ENCODE measurements around the gene ZNF629.

Gene ZNF629

DNA sequence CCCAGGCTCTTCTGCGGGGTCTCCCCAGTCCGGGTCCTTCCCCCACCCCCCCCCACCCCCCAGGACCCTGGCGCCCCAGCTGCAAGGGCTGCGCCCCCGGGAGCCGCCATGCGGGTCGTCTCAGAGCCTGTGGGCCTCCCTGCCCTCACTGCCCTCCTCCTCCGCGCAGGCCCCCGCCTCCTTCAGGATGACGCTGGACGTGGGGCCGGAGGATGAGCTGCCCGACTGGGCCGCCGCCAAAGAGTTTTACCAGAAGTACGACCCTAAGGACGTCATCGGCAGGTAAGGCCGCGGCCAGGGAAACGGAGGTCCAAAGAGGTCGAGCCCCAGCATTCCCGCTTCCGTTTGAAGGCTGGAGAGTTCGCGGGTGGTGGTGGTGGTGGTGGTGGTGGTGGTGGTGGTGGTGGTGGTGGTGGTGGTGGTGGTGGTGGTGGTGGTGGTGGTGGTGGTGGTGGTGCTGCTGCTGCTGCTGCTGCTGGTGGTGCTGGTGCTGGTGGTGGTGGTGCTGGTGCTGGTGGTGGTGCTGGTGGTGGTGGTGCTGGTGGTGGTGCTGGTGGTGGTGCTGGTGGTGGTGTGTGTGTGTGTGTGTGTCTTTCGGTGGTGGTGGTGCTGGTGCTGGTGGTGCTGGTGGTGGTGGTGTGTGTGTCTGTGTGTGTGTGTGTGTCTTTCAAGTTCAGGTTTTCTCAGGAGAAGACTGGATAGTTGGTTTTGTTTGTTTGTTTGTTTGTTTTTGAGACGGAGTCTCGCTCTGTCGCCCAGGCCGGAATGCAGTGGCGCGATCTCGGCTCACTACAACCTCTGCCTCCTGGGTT, 38.2 kb downstream of the ZNF629 start:
- ATAC-seq = peak; percentile 72
- TF ChIP-seq ZNF8 (CRISPR knock-in tag; IDR thresholded peaks at IDR 0.05) = no peak
- TF ChIP-seq, protein P1, sequence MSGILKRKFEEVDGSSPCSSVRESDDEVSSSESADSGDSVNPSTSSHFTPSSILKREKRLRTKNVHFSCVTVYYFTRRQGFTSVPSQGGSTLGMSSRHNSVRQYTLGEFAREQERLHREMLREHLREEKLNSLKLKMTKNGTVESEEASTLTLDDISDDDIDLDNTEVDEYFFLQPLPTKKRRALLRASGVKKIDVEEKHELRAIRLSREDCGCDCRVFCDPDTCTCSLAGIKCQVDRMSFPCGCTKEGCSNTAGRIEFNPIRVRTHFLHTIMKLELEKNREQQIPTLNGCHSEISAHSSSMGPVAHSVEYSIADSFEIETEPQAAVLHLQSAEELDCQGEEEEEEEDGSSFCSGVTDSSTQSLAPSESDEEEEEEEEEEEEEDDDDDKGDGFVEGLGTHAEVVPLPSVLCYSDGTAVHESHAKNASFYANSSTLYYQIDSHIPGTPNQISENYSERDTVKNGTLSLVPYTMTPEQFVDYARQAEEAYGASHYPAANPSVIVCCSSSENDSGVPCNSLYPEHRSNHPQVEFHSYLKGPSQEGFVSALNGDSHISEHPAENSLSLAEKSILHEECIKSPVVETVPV (CRISPR knock-in tag; IDR thresholded peaks at IDR 0.05) = no peak
- TF ChIP-seq ZFP30 (CRISPR knock-in tag; IDR thresholded peaks at IDR 0.05) = no peak
- no peak for TF ChIP-seq ZNF70 (CRISPR knock-in tag; IDR thresholded peaks at IDR 0.05)
- TF ChIP-seq ISL1 (CRISPR knock-in tag; IDR thresholded peaks at IDR 0.05) = no peak
- TF ChIP-seq CSDC2 (CRISPR knock-in tag; IDR thresholded peaks at IDR 0.05) = no peak

DNA sequence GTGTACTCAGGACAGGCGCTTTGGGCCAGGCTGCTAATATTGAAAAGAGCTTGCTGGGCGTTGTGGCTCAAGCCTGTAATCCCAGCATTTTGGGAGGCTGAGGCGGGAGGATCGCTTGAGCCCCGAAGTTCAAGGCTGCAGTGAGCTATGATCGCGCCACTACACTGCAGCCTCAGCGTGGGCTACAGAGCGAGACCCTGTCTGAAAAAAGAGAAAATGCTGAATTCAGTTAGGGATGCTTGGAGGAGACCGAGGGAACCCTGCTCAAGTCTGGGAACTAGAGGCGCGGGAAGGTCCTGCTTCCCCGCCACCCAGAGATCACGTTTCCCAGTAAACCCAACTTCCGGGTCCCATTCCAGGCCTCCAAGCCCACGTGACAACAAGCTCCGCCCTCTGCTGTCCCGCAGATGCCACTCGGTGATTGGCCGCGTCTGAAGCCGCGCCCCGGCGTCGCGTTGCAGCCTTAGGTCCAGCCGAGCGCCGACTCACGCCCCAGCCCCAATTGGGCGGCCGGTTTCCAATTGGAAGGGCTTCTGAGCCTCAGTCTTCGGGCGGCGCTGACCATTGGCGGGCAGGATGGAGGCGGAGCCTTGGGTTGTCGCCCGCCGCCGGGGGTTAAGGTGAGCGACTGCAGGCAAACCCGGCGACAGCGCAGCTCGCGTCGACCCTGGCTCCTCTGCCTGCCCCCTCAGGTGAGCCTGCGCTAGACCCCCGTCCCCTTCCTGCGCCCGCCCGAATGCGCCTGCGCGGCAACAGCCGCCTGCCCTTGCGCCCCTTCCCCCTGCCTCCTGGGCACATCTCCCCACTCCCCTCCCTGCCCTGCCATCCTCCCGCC, 39.0 kb downstream of the ZNF629 start, which contains the start of gene PHKG2:
Gene PHKG2, plus strand, starts transcription at position 627 of the 835 bp plus-strand sequence. CDS start 396 bp downstream, outside the sequence.
- TF ChIP-seq ZNF70 (CRISPR knock-in tag; IDR thresholded peaks at IDR 0.05) = no peak
- 0 out of 2 replicates have a peak, but pooled peaks have one; percentile 25 for TF ChIP-seq GLIS3 (CRISPR knock-in tag; IDR thresholded peaks at IDR 0.05)
- no peak for TF ChIP-seq CSDC2 (CRISPR knock-in tag; IDR thresholded peaks at IDR 0.05)
- TF ChIP-seq, protein P2, sequence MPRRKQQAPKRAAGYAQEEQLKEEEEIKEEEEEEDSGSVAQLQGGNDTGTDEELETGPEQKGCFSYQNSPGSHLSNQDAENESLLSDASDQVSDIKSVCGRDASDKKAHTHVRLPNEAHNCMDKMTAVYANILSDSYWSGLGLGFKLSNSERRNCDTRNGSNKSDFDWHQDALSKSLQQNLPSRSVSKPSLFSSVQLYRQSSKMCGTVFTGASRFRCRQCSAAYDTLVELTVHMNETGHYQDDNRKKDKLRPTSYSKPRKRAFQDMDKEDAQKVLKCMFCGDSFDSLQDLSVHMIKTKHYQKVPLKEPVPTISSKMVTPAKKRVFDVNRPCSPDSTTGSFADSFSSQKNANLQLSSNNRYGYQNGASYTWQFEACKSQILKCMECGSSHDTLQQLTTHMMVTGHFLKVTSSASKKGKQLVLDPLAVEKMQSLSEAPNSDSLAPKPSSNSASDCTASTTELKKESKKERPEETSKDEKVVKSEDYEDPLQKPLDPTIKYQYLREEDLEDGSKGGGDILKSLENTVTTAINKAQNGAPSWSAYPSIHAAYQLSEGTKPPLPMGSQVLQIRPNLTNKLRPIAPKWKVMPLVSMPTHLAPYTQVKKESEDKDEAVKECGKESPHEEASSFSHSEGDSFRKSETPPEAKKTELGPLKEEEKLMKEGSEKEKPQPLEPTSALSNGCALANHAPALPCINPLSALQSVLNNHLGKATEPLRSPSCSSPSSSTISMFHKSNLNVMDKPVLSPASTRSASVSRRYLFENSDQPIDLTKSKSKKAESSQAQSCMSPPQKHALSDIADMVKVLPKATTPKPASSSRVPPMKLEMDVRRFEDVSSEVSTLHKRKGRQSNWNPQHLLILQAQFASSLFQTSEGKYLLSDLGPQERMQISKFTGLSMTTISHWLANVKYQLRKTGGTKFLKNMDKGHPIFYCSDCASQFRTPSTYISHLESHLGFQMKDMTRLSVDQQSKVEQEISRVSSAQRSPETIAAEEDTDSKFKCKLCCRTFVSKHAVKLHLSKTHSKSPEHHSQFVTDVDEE (CRISPR knock-in tag; IDR thresholded peaks at IDR 0.05) = no peak
- no peak for TF ChIP-seq ESRRG (CRISPR knock-in tag; IDR thresholded peaks at IDR 0.05)
- TF ChIP-seq OSR1 (CRISPR knock-in tag; IDR thresholded peaks at IDR 0.05) = no peak
- ATAC-seq = peak; percentile 98

DNA sequence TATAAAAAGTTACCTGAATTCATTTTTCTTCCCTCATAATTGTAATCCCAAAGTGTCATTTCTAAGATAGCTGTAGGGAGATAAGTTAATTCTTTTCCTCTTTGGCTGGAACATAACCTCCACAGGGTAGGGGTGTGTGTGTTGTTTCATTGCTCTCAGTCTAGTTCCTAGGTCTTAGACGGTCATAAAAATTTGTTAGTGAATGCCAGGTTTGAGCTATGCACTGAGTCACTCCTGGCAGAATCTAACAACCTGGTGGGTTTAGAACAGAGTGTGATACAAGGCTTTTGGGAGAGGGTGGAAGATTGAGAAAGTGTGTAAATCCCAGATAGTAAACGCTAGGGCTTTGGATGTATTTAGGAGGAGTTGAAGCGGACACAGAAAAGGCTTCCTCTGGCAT, 39.7 kb downstream of the ZNF629 start:
- ATAC-seq = peak; percentile 28
- TF ChIP-seq ZNF565 (CRISPR knock-in tag; conservative IDR thresholded peaks at IDR 0.05; ENCODE audit: low read depth) = no peak
- TF ChIP-seq RARB (CRISPR knock-in tag; IDR thresholded peaks at IDR 0.05) = no peak
- TF ChIP-seq ZFP3 (CRISPR knock-in tag; IDR thresholded peaks at IDR 0.05) = no peak
- TF ChIP-seq TOX (CRISPR knock-in tag; IDR thresholded peaks at IDR 0.05; ENCODE audit: borderline replicate concordance) = no peak
- TF ChIP-seq ZFP30 (CRISPR knock-in tag; IDR thresholded peaks at IDR 0.05) = no peak
- no peak for TF ChIP-seq TCF4 (CRISPR knock-in tag; IDR thresholded peaks at IDR 0.05; ENCODE audit: borderline replicate concordance)
- TF ChIP-seq CSDC2 (CRISPR knock-in tag; IDR thresholded peaks at IDR 0.05) = no peak
- TF ChIP-seq, protein P3, sequence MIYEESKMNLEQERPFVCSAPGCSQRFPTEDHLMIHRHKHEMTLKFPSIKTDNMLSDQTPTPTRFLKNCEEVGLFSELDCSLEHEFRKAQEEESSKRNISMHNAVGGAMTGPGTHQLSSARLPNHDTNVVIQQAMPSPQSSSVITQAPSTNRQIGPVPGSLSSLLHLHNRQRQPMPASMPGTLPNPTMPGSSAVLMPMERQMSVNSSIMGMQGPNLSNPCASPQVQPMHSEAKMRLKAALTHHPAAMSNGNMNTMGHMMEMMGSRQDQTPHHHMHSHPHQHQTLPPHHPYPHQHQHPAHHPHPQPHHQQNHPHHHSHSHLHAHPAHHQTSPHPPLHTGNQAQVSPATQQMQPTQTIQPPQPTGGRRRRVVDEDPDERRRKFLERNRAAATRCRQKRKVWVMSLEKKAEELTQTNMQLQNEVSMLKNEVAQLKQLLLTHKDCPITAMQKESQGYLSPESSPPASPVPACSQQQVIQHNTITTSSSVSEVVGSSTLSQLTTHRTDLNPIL (CRISPR knock-in tag; IDR thresholded peaks at IDR 0.05; ENCODE audit: low read depth) = no peak
- TF ChIP-seq GLIS3 (CRISPR knock-in tag; IDR thresholded peaks at IDR 0.05) = no peak
- no peak for TF ChIP-seq ZC3H10 (CRISPR knock-in tag; IDR thresholded peaks at IDR 0.05)
- no peak for TF ChIP-seq ZNF70 (CRISPR knock-in tag; IDR thresholded peaks at IDR 0.05)
- no peak for TF ChIP-seq PPARA (CRISPR knock-in tag; IDR thresholded peaks at IDR 0.05; ENCODE audit: borderline replicate concordance)

DNA sequence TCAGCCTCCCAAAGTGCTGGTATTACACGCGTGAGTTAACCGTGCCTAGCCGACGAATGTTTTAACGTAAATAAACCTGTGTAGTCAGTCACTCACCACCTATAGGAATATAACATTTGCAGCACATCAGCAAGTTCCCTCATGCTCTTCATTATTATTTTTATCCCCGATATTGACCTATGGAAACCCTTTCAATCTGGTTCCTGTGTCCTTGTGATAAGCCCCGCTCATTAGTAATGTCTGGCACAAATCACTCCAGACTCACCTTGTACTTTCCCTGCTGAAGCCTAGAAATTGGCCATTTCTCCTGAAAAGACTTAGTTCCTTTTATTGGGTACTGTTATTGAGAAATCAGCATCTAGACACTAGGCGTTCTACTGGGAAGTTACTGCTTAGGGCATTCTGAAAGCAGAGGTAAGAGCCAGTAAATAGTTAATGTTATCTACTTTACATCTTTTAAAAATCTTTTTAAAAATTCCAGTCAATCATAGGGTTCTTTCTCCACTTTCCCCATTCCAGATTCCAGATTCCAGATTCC, 40.3 kb downstream of the ZNF629 start:
- ATAC-seq = no peak
- TF ChIP-seq OSR1 (CRISPR knock-in tag; IDR thresholded peaks at IDR 0.05) = no peak

DNA sequence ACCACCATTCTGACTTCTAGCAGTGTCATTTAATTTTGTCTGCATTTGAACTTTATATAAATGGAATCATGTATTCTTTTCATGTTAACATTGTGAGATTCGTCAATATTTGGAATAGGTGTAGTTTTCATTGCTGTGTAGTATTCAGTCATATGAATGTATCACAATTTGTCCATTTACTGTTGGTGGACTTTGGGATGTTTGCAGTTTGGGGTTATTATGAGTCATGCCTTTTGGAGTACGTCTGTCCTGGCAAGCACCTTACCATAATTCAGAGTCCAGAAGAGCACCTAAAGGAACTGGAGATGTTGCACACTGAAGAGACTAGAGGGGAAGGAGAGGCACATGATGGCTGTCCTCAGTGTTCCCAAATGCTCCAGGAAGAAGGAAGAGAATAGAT, 41.9 kb downstream of the ZNF629 start:
- ATAC-seq = no peak
- TF ChIP-seq BACH2 (CRISPR knock-in tag; IDR thresholded peaks at IDR 0.05; ENCODE audit: borderline replicate concordance) (no peak), GLIS3 (CRISPR knock-in tag; IDR thresholded peaks at IDR 0.05) (no peak), OSR1 (CRISPR knock-in tag; IDR thresholded peaks at IDR 0.05) (no peak), RARB (CRISPR knock-in tag; IDR thresholded peaks at IDR 0.05) (no peak), CSDC2 (CRISPR knock-in tag; IDR thresholded peaks at IDR 0.05) (no peak), PPARA (CRISPR knock-in tag; IDR thresholded peaks at IDR 0.05; ENCODE audit: borderline replicate concordance) (no peak)
- TF ChIP-seq, protein P2 (CRISPR knock-in tag; IDR thresholded peaks at IDR 0.05) = no peak
- TF ChIP-seq, protein P4, sequence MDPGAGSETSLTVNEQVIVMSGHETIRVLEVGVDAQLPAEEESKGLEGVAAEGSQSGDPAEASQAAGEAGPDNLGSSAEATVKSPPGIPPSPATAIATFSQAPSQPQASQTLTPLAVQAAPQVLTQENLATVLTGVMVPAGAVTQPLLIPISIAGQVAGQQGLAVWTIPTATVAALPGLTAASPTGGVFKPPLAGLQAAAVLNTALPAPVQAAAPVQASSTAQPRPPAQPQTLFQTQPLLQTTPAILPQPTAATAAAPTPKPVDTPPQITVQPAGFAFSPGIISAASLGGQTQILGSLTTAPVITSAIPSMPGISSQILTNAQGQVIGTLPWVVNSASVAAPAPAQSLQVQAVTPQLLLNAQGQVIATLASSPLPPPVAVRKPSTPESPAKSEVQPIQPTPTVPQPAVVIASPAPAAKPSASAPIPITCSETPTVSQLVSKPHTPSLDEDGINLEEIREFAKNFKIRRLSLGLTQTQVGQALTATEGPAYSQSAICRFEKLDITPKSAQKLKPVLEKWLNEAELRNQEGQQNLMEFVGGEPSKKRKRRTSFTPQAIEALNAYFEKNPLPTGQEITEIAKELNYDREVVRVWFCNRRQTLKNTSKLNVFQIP (CRISPR knock-in tag; IDR thresholded peaks at IDR 0.05; ENCODE audit: borderline replicate concordance, low read depth) = no peak
